ENCODE data around the gene ELF4.

Gene ELF4

DNA sequence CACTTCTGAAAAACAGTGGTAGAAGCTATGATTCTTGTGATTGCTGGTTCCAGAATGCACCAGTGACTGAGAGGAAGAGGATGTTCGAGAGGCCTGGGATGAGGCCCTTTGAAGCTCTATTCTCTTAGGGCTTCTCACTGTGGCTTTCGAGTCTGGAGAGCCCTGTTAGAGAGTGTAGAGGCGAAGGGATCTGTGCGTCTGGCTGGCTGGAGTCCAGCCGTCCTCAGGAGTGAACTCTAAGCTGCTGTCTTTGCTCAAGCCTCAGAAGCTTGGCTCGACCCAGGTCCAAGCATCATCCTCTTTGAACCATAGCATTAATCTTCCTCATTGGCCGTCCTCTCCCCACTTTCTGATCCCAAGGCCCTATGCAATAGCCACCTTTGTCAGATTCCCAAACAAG, 51.6 kb downstream of the ELF4 start:
- Histone ChIP-seq H3K4me3 (ENCODE audit: low read depth, low read length) (no peak overlapping the region), H3K27me3 (ENCODE audit: control insufficient read depth, insufficient read depth, low read length) (peaks cover 53% of the 10 kb centered on the region), H3K9ac (ENCODE audit: low read length) (no peak overlapping the region), H3K9me3 (ENCODE audit: control insufficient read depth, insufficient read depth, low read depth, low read length) (no peaks in the 10 kb centered on the region), H3K36me3 (ENCODE audit: control insufficient read depth, insufficient read depth, low read length) (no peaks in the 10 kb centered on the region), H3K4me1 (ENCODE audit: control insufficient read depth, insufficient read depth, low read length) (peaks cover 27% of the 10 kb centered on the region), H3K27ac (ENCODE audit: low read depth, low read length) (no peak overlapping the region)

DNA sequence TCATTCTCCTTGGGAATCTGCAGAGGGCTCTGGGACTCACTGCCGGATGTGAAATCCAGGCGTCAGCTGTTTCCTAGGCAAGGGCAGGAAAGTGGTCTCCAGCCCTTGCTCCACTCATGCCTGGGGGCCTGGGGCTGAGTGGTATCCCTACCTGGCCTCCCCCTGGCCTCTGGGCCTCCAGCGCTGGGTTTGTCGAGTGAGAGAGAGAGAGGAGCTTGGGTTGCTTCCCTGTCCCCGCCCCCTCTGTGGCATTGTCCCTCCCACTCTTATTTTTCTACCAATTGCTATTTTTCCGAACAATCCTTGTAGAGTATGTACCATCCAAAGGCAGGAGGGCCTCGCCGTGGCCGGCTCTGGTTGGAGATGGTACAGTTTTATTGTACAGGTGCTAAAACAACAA, 53.1 kb downstream of the ELF4 start:
- H3K4me1 ChIP-seq (ENCODE audit: control insufficient read depth, insufficient read depth, low read length) = peaks cover 27% of the 10 kb centered on the region
- peaks cover 47% of the 10 kb centered on the region for H3K27me3 ChIP-seq (ENCODE audit: control insufficient read depth, insufficient read depth, low read length)
- no peak overlapping the region for H3K9ac ChIP-seq (ENCODE audit: low read length)
- peaks cover 7% of the 10 kb centered on the region; the same call in 1 of the 2 replicates for H3K36me3 ChIP-seq (ENCODE audit: control insufficient read depth, insufficient read depth, low read length)
- H3K9me3 ChIP-seq (ENCODE audit: control insufficient read depth, insufficient read depth, low read depth, low read length) = no peaks in the 10 kb centered on the region
- H3K4me3 ChIP-seq (ENCODE audit: low read depth, low read length) = no peak overlapping the region
- no peak overlapping the region for H3K27ac ChIP-seq (ENCODE audit: low read depth, low read length)

GRCh38 chrX:130055899-130056298, 54.4 kb downstream of the ELF4 start:
- Histone ChIP-seq H3K27ac (ENCODE audit: low read depth, low read length) (no peak overlapping the region), H3K9me3 (ENCODE audit: control insufficient read depth, insufficient read depth, low read depth, low read length) (no peaks in the 10 kb centered on the region), H3K36me3 (ENCODE audit: control insufficient read depth, insufficient read depth, low read length) (peaks cover 16% of the 10 kb centered on the region; the same call in 1 of the 2 replicates), H3K9ac (ENCODE audit: low read length) (no peak overlapping the region), H3K4me1 (ENCODE audit: control insufficient read depth, insufficient read depth, low read length) (peaks cover 25% of the 10 kb centered on the region), H3K4me3 (ENCODE audit: low read depth, low read length) (peak overlapping the region; percentile 29; the same call in 1 of the 2 replicates), H3K27me3 (ENCODE audit: control insufficient read depth, insufficient read depth, low read length) (peaks cover 37% of the 10 kb centered on the region)

- Histone ChIP-seq H3K27me3 (ENCODE audit: control insufficient read depth, insufficient read depth, low read length) (peaks cover 36% of the 10 kb centered on the region), H3K4me1 (ENCODE audit: control insufficient read depth, insufficient read depth, low read length) (peaks cover 22% of the 10 kb centered on the region), H3K9me3 (ENCODE audit: control insufficient read depth, insufficient read depth, low read depth, low read length) (no peaks in the 10 kb centered on the region), H3K9ac (ENCODE audit: low read length) (peak overlapping the region; percentile 23), H3K4me3 (ENCODE audit: low read depth, low read length) (no peak overlapping the region), H3K36me3 (ENCODE audit: control insufficient read depth, insufficient read depth, low read length) (peaks cover 21% of the 10 kb centered on the region; the same call in 1 of the 2 replicates), H3K27ac (ENCODE audit: low read depth, low read length) (no peak overlapping the region)
Observed at GRCh38 chrX:130055103-130055502, 55.2 kb downstream of the ELF4 start.

DNA sequence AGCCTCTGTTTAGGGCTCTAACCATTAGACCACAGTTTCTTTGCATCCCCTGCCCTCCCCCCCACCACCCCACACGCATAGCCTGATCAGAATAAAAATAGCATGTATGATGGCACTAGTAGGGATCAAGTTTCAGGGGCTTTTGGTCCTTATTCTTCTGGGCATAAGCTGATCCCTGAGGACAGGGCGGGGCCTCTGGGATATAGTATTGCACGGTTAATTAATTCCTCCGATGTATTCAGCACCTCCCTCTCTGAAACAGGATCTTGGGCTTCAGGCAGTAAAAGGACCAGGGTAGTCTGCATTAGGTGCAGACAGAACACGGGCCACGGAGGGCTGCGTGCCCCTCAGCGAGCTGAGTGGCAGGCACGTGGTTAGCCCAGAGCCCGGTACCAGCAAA, 57.1 kb downstream of the ELF4 start:
- Histone ChIP-seq H3K27me3 (ENCODE audit: control insufficient read depth, insufficient read depth, low read length) (peaks cover 18% of the 10 kb centered on the region), H3K36me3 (ENCODE audit: control insufficient read depth, insufficient read depth, low read length) (peaks cover 30% of the 10 kb centered on the region; the same call in 1 of the 2 replicates)

GRCh38 chrX:130051176-130051845, 59.0 kb downstream of the ELF4 start:
- no peak overlapping the region for H3K9ac ChIP-seq (ENCODE audit: low read length)
- no peak overlapping the region for H3K4me3 ChIP-seq (ENCODE audit: low read depth, low read length)
- peaks cover 36% of the 10 kb centered on the region; the same call in 1 of the 2 replicates for H3K36me3 ChIP-seq (ENCODE audit: control insufficient read depth, insufficient read depth, low read length)
- H3K9me3 ChIP-seq (ENCODE audit: control insufficient read depth, insufficient read depth, low read depth, low read length) = 0 out of 2 replicates have a peak, but pooled peaks cover 10% of the 10 kb centered on the region
- peaks cover 8% of the 10 kb centered on the region; the same call in 1 of the 2 replicates for H3K27me3 ChIP-seq (ENCODE audit: control insufficient read depth, insufficient read depth, low read length)
- H3K27ac ChIP-seq (ENCODE audit: low read depth, low read length) = no peak overlapping the region
- H3K4me1 ChIP-seq (ENCODE audit: control insufficient read depth, insufficient read depth, low read length) = peaks cover 16% of the 10 kb centered on the region

More for the DNA sequence above, 57.1 kb downstream of the ELF4 start:
- peaks cover 22% of the 10 kb centered on the region for H3K4me1 ChIP-seq (ENCODE audit: control insufficient read depth, insufficient read depth, low read length)
- no peak overlapping the region for H3K27ac ChIP-seq (ENCODE audit: low read depth, low read length)
- 0 out of 2 replicates have a peak, but pooled peaks cover 10% of the 10 kb centered on the region for H3K9me3 ChIP-seq (ENCODE audit: control insufficient read depth, insufficient read depth, low read depth, low read length)
- H3K4me3 ChIP-seq (ENCODE audit: low read depth, low read length) = no peak overlapping the region
- no peak overlapping the region for H3K9ac ChIP-seq (ENCODE audit: low read length)

GRCh38 chrX:130049821-130050220, 60.5 kb downstream of the ELF4 start:
- Histone ChIP-seq H3K4me3 (ENCODE audit: low read depth, low read length) (no peak overlapping the region), H3K9ac (ENCODE audit: low read length) (no peak overlapping the region), H3K36me3 (ENCODE audit: control insufficient read depth, insufficient read depth, low read length) (peaks cover 41% of the 10 kb centered on the region), H3K27ac (ENCODE audit: low read depth, low read length) (no peak overlapping the region), H3K4me1 (ENCODE audit: control insufficient read depth, insufficient read depth, low read length) (peaks cover 1% of the 10 kb centered on the region; the same call in 1 of the 2 replicates), H3K9me3 (ENCODE audit: control insufficient read depth, insufficient read depth, low read depth, low read length) (0 out of 2 replicates have a peak, but pooled peaks cover 10% of the 10 kb centered on the region), H3K27me3 (ENCODE audit: control insufficient read depth, insufficient read depth, low read length) (0 out of 2 replicates have a peak, but pooled peaks cover 5% of the 10 kb centered on the region)

DNA sequence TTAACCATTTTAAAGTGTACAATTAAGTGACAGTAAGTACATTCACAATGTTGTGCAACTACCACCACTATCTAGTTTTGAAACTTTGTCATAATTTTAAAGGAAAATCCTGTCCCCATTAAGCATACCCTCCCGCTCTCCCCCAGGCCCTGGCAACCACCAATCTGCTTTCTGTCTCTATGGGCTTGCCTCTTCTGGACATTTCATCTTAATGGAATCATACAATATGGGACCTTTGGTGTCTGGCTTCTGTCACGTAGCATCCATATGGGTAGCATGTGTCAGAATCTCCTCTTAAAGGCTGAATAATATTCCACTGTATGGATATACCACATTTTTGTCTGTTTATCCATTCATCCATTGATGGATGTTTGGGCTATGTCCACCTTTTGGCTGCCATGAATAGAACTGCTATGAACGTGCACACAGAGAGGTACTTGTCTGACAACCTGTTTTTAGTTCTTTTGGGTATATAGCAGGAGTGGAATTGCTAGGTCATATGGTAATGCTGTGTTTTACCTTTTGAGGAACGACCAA, 61.5 kb downstream of the ELF4 start:
- Histone ChIP-seq H3K36me3 (ENCODE audit: control insufficient read depth, insufficient read depth, low read length) (peaks cover 44% of the 10 kb centered on the region), H3K4me3 (ENCODE audit: low read depth, low read length) (no peak overlapping the region), H3K9ac (ENCODE audit: low read length) (no peak overlapping the region), H3K9me3 (ENCODE audit: control insufficient read depth, insufficient read depth, low read depth, low read length) (0 out of 2 replicates have a peak, but pooled peaks cover 10% of the 10 kb centered on the region), H3K4me1 (ENCODE audit: control insufficient read depth, insufficient read depth, low read length) (no peaks in the 10 kb centered on the region), H3K27ac (ENCODE audit: low read depth, low read length) (no peak overlapping the region), H3K27me3 (ENCODE audit: control insufficient read depth, insufficient read depth, low read length) (0 out of 2 replicates have a peak, but pooled peaks cover 5% of the 10 kb centered on the region)

DNA sequence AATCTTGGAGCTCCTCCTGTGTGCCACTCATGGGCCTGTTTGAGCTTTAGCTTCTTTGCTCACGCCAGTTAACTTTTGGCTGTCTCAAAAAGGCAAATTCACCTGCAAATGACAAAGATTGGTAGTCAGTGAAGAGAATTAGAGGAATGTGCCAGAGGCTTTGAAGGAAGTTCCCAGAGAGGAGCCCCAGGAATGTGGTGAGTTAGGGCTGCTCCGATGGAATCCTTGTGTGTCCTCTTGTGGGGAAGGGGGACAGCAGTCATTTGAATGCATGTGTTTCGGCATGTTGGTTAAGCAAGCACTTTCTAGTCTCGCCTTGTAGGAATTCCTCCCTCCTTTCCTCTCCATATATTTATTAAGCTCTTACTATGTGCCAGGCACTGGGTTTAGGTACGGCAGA, 62.9 kb downstream of the ELF4 start:
- Histone ChIP-seq H3K27me3 (ENCODE audit: control insufficient read depth, insufficient read depth, low read length) (0 out of 2 replicates have a peak, but pooled peaks cover 5% of the 10 kb centered on the region), H3K9ac (ENCODE audit: low read length) (no peak overlapping the region), H3K36me3 (ENCODE audit: control insufficient read depth, insufficient read depth, low read length) (peaks cover 39% of the 10 kb centered on the region), H3K4me1 (ENCODE audit: control insufficient read depth, insufficient read depth, low read length) (no peaks in the 10 kb centered on the region), H3K9me3 (ENCODE audit: control insufficient read depth, insufficient read depth, low read depth, low read length) (0 out of 2 replicates have a peak, but pooled peaks cover 10% of the 10 kb centered on the region), H3K27ac (ENCODE audit: low read depth, low read length) (no peak overlapping the region), H3K4me3 (ENCODE audit: low read depth, low read length) (no peak overlapping the region)

DNA sequence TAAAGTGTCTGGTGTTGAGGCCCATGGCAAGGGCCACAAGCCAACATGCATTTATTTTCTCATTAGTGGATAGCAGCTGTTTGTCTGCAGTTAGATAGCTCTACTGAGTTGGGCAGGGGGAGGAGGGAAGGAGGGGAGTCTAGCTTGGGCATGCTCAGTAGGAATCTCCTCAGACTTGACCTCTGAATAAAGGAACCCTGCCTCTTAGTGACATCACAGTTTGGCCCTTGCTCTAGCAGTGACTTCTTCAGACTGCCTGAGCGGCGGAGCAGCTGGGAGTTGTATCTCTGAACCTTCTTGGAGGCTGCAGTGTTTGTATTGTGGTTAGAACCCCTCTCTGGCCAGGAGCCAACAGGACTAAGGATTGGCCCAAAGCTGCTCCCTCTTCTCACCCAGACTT, 70.5 kb downstream of the ELF4 start:
- Histone ChIP-seq H3K36me3 (ENCODE audit: control insufficient read depth, insufficient read depth, low read length) (peaks cover 44% of the 10 kb centered on the region), H3K27ac (ENCODE audit: low read depth, low read length) (no peak overlapping the region), H3K27me3 (ENCODE audit: control insufficient read depth, insufficient read depth, low read length) (no peaks in the 10 kb centered on the region; the same call in 1 of the 2 replicates), H3K9me3 (ENCODE audit: control insufficient read depth, insufficient read depth, low read depth, low read length) (no peaks in the 10 kb centered on the region), H3K4me1 (ENCODE audit: control insufficient read depth, insufficient read depth, low read length) (no peaks in the 10 kb centered on the region), H3K9ac (ENCODE audit: low read length) (no peak overlapping the region), H3K4me3 (ENCODE audit: low read depth, low read length) (no peak overlapping the region)

DNA sequence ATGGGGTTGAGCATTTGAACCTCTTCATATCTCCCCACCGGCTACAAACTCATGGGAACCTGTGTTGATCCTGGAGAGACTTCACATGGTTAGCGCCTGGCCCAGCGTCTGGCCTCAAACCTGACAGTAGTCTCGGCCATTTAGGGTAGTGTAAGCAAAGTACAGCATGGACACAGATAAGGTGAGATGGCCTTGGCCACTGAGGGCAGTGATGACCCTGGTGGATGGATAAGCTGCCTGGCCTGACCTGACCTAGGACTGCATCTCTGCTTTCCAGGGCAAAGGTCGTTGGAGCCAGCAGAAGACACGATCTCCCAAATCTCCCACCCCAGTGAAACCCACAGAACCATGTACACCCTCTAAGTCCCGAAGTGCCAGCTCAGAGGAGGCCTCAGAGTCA, 76.1 kb downstream of the ELF4 start:
- no peak overlapping the region for H3K4me3 ChIP-seq (ENCODE audit: low read depth, low read length)
- peaks cover 3% of the 10 kb centered on the region; the same call in 1 of the 2 replicates for H3K27me3 ChIP-seq (ENCODE audit: control insufficient read depth, insufficient read depth, low read length)
- H3K27ac ChIP-seq (ENCODE audit: low read depth, low read length) = no peak overlapping the region
- no peaks in the 10 kb centered on the region for H3K9me3 ChIP-seq (ENCODE audit: control insufficient read depth, insufficient read depth, low read depth, low read length)
- H3K4me1 ChIP-seq (ENCODE audit: control insufficient read depth, insufficient read depth, low read length) = 0 out of 2 replicates have a peak, but pooled peaks cover 3% of the 10 kb centered on the region
- H3K36me3 ChIP-seq (ENCODE audit: control insufficient read depth, insufficient read depth, low read length) = peaks cover 35% of the 10 kb centered on the region; the same call in 1 of the 2 replicates
- no peak overlapping the region for H3K9ac ChIP-seq (ENCODE audit: low read length)

Data from HUES6 (cell line).